ENCODE results near the gene PXDC1.
"Not testable (repeated sequence)": the region's sequence is repeated elsewhere in the genome, so short reads cannot be mapped to it uniquely, and the experiment has no call there.

PXDC1 gene

GRCh38 chr6:3768502-3768901 is 17.0 kb upstream of the PXDC1 start:
- H3K9ac ChIP-seq (ENCODE audit: low read depth, low read length): no peak overlapping the region

GRCh38 chr6:3767483-3767882 is 16.0 kb upstream of the PXDC1 start:
- H3K4me3 ChIP-seq (ENCODE audit: low read depth, low read length); H3K9ac ChIP-seq (ENCODE audit: low read depth, low read length); H3K4me1 ChIP-seq (ENCODE audit: control insufficient read depth, insufficient read depth, low read length); H3K9me3 ChIP-seq (ENCODE audit: control insufficient read depth, insufficient read depth, low read length); H3K27me3 ChIP-seq (ENCODE audit: control insufficient read depth, insufficient read depth, low read length); H3K36me3 ChIP-seq (ENCODE audit: control insufficient read depth, insufficient read depth, low read length): not testable (repeated sequence)

More at GRCh38 chr6:3768502-3768901, 17.0 kb upstream of the PXDC1 start:
- peaks cover 8% of the 10 kb centered on the region for H3K4me1 ChIP-seq (ENCODE audit: control insufficient read depth, insufficient read depth, low read length)
- H3K27me3 ChIP-seq (ENCODE audit: control insufficient read depth, insufficient read depth, low read length): peaks cover 6% of the 10 kb centered on the region
- no peak overlapping the region for H3K4me3 ChIP-seq (ENCODE audit: low read depth, low read length)
- no peaks in the 10 kb centered on the region for H3K9me3 ChIP-seq (ENCODE audit: control insufficient read depth, insufficient read depth, low read length)
- no peaks in the 10 kb centered on the region for H3K36me3 ChIP-seq (ENCODE audit: control insufficient read depth, insufficient read depth, low read length)

- H3K9me3 ChIP-seq (ENCODE audit: control insufficient read depth, insufficient read depth, low read length): no peaks in the 10 kb centered on the region
- peaks cover 3% of the 10 kb centered on the region for H3K27me3 ChIP-seq (ENCODE audit: control insufficient read depth, insufficient read depth, low read length)
- no peaks in the 10 kb centered on the region for H3K36me3 ChIP-seq (ENCODE audit: control insufficient read depth, insufficient read depth, low read length)
- no peak overlapping the region for H3K4me3 ChIP-seq (ENCODE audit: low read depth, low read length)
- H3K4me1 ChIP-seq (ENCODE audit: control insufficient read depth, insufficient read depth, low read length): peaks cover 8% of the 10 kb centered on the region
- H3K9ac ChIP-seq (ENCODE audit: low read depth, low read length): no peak overlapping the region
These were observed 14.7 kb upstream of the PXDC1 start for GRCh38 chr6:3766214-3766613.

- Histone ChIP-seq H3K4me1 (ENCODE audit: control insufficient read depth, insufficient read depth, low read length) (peaks cover 8% of the 10 kb centered on the region), H3K27me3 (ENCODE audit: control insufficient read depth, insufficient read depth, low read length) (no peaks in the 10 kb centered on the region), H3K4me3 (ENCODE audit: low read depth, low read length) (no peak overlapping the region), H3K9me3 (ENCODE audit: control insufficient read depth, insufficient read depth, low read length) (no peaks in the 10 kb centered on the region), H3K36me3 (ENCODE audit: control insufficient read depth, insufficient read depth, low read length) (no peaks in the 10 kb centered on the region), H3K9ac (ENCODE audit: low read depth, low read length) (no peak overlapping the region)
These were observed 13.9 kb upstream of the PXDC1 start for GRCh38 chr6:3765415-3765814.

- Histone ChIP-seq H3K27me3 (ENCODE audit: control insufficient read depth, insufficient read depth, low read length) (no peaks in the 10 kb centered on the region), H3K36me3 (ENCODE audit: control insufficient read depth, insufficient read depth, low read length) (no peaks in the 10 kb centered on the region), H3K4me3 (ENCODE audit: low read depth, low read length) (no peak overlapping the region), H3K4me1 (ENCODE audit: control insufficient read depth, insufficient read depth, low read length) (peaks cover 6% of the 10 kb centered on the region), H3K9me3 (ENCODE audit: control insufficient read depth, insufficient read depth, low read length) (no peaks in the 10 kb centered on the region), H3K9ac (ENCODE audit: low read depth, low read length) (no peak overlapping the region)
These were observed 13.2 kb upstream of the PXDC1 start for GRCh38 chr6:3764516-3765335.

GRCh38 chr6:3762852-3763251 is 11.3 kb upstream of the PXDC1 start:
- H3K4me3 ChIP-seq (ENCODE audit: low read depth, low read length): no peak overlapping the region
- no peaks in the 10 kb centered on the region for H3K36me3 ChIP-seq (ENCODE audit: control insufficient read depth, insufficient read depth, low read length)
- H3K9ac ChIP-seq (ENCODE audit: low read depth, low read length): no peak overlapping the region
- H3K27me3 ChIP-seq (ENCODE audit: control insufficient read depth, insufficient read depth, low read length): no peaks in the 10 kb centered on the region
- H3K9me3 ChIP-seq (ENCODE audit: control insufficient read depth, insufficient read depth, low read length): no peaks in the 10 kb centered on the region
- H3K4me1 ChIP-seq (ENCODE audit: control insufficient read depth, insufficient read depth, low read length): peaks cover 6% of the 10 kb centered on the region

GRCh38 chr6:3762359-3762758 is 10.8 kb upstream of the PXDC1 start:
- H3K9me3 ChIP-seq (ENCODE audit: control insufficient read depth, insufficient read depth, low read length): no peaks in the 10 kb centered on the region
- no peaks in the 10 kb centered on the region for H3K36me3 ChIP-seq (ENCODE audit: control insufficient read depth, insufficient read depth, low read length)
- no peak overlapping the region for H3K4me3 ChIP-seq (ENCODE audit: low read depth, low read length)
- no peak overlapping the region for H3K9ac ChIP-seq (ENCODE audit: low read depth, low read length)
- H3K4me1 ChIP-seq (ENCODE audit: control insufficient read depth, insufficient read depth, low read length): peaks cover 6% of the 10 kb centered on the region
- no peaks in the 10 kb centered on the region for H3K27me3 ChIP-seq (ENCODE audit: control insufficient read depth, insufficient read depth, low read length)

- Histone ChIP-seq H3K9me3 (ENCODE audit: control insufficient read depth, insufficient read depth, low read length) (no peaks in the 10 kb centered on the region), H3K36me3 (ENCODE audit: control insufficient read depth, insufficient read depth, low read length) (no peaks in the 10 kb centered on the region), H3K9ac (ENCODE audit: low read depth, low read length) (no peak overlapping the region), H3K4me1 (ENCODE audit: control insufficient read depth, insufficient read depth, low read length) (peaks cover 6% of the 10 kb centered on the region), H3K27me3 (ENCODE audit: control insufficient read depth, insufficient read depth, low read length) (no peaks in the 10 kb centered on the region), H3K4me3 (ENCODE audit: low read depth, low read length) (no peak overlapping the region)
These were observed 10.4 kb upstream of the PXDC1 start for GRCh38 chr6:3761989-3762270.

- H3K4me3 ChIP-seq (ENCODE audit: low read depth, low read length): no peak overlapping the region
- no peaks in the 10 kb centered on the region for H3K36me3 ChIP-seq (ENCODE audit: control insufficient read depth, insufficient read depth, low read length)
- H3K27me3 ChIP-seq (ENCODE audit: control insufficient read depth, insufficient read depth, low read length): peaks cover 2% of the 10 kb centered on the region
- H3K4me1 ChIP-seq (ENCODE audit: control insufficient read depth, insufficient read depth, low read length): no peaks in the 10 kb centered on the region
- H3K9me3 ChIP-seq (ENCODE audit: control insufficient read depth, insufficient read depth, low read length): no peaks in the 10 kb centered on the region
- no peak overlapping the region for H3K9ac ChIP-seq (ENCODE audit: low read depth, low read length)
These were observed 8.2 kb upstream of the PXDC1 start for GRCh38 chr6:3759646-3760232.

- H3K9ac ChIP-seq (ENCODE audit: low read depth, low read length): no peak overlapping the region
- no peaks in the 10 kb centered on the region for H3K4me1 ChIP-seq (ENCODE audit: control insufficient read depth, insufficient read depth, low read length)
- H3K36me3 ChIP-seq (ENCODE audit: control insufficient read depth, insufficient read depth, low read length): no peaks in the 10 kb centered on the region
- no peak overlapping the region for H3K4me3 ChIP-seq (ENCODE audit: low read depth, low read length)
- H3K9me3 ChIP-seq (ENCODE audit: control insufficient read depth, insufficient read depth, low read length): no peaks in the 10 kb centered on the region
- H3K27me3 ChIP-seq (ENCODE audit: control insufficient read depth, insufficient read depth, low read length): peaks cover 6% of the 10 kb centered on the region
These were observed 7.3 kb upstream of the PXDC1 start for GRCh38 chr6:3758842-3759144.

- H3K4me3 ChIP-seq (ENCODE audit: low read depth, low read length); H3K36me3 ChIP-seq (ENCODE audit: control insufficient read depth, insufficient read depth, low read length); H3K4me1 ChIP-seq (ENCODE audit: control insufficient read depth, insufficient read depth, low read length); H3K9me3 ChIP-seq (ENCODE audit: control insufficient read depth, insufficient read depth, low read length); H3K9ac ChIP-seq (ENCODE audit: low read depth, low read length): not testable (repeated sequence)
- H3K27me3 ChIP-seq (ENCODE audit: control insufficient read depth, insufficient read depth, low read length): peaks cover 12% of the 10 kb centered on the region
These were observed 6.7 kb upstream of the PXDC1 start for GRCh38 chr6:3757998-3758841.

GRCh38 chr6:3757241-3757641 is 5.7 kb upstream of the PXDC1 start:
- Histone ChIP-seq H3K9me3 (ENCODE audit: control insufficient read depth, insufficient read depth, low read length) (no peaks in the 10 kb centered on the region), H3K27me3 (ENCODE audit: control insufficient read depth, insufficient read depth, low read length) (peaks cover 19% of the 10 kb centered on the region), H3K9ac (ENCODE audit: low read depth, low read length) (no peak overlapping the region), H3K36me3 (ENCODE audit: control insufficient read depth, insufficient read depth, low read length) (no peaks in the 10 kb centered on the region), H3K4me1 (ENCODE audit: control insufficient read depth, insufficient read depth, low read length) (no peaks in the 10 kb centered on the region), H3K4me3 (ENCODE audit: low read depth, low read length) (no peak overlapping the region)
